Endodermal cell (in vitro differentiated cells): ENCODE data around the gene GSG1L. TPM values are rescaled to one million over a fixed set of nuclear protein-coding genes. Genes with fewer than 3 reads are reported as not detected.

Experiments used
- DNase-seq: peaks from one replicate; pipeline ENCODE4 v3.0.0-alpha.2; 2017
- H3K27ac ChIP-seq: 2 replicates; pipeline ENCODE4 v1.5.1; 2013; ENCODE audit warnings: mild to moderate bottlenecking, low read depth, low read length, moderate library complexity
- H3K27me3 ChIP-seq: 2 replicates; pipeline ENCODE4 v1.6.1; 2013; ENCODE audit warnings: mild to moderate bottlenecking, low read length, moderate library complexity; ENCODE audit not compliant: insufficient read depth, control insufficient read depth, poor library complexity, severe bottlenecking
- H3K36me3 ChIP-seq: 2 replicates; pipeline ENCODE4 v1.7.0; 2013; ENCODE audit warnings: mild to moderate bottlenecking, low read length, moderate library complexity; ENCODE audit not compliant: control insufficient read depth, insufficient read depth
- H3K4me1 ChIP-seq: one replicate; pipeline ENCODE4 v1.7.0; 2013; ENCODE audit warnings: low read length; ENCODE audit not compliant: control insufficient read depth, insufficient read depth
- H3K4me3 ChIP-seq: 2 replicates; pipeline ENCODE4 v1.5.1; 2013; ENCODE audit warnings: mild to moderate bottlenecking, low read length, moderate library complexity
- H3K9ac ChIP-seq: 2 replicates; pipeline ENCODE4 v1.6.1; 2013; ENCODE audit warnings: mild to moderate bottlenecking, low read length, moderate library complexity; ENCODE audit not compliant: poor library complexity, severe bottlenecking; ENCODE audit errors: extremely low read depth
- H3K9me3 ChIP-seq: 2 replicates; pipeline ENCODE4 v1.6.1; 2013; ENCODE audit warnings: mild to moderate bottlenecking, low read length, moderate library complexity; ENCODE audit not compliant: control insufficient read depth
- H3K27ac Mint-ChIP-seq: 2 replicates; pipeline ENCODE4 v1.8.0; 2020; ENCODE audit warnings: mixed read lengths
- H3K27me3 Mint-ChIP-seq: 2 replicates; pipeline ENCODE4 v1.8.0; 2021; ENCODE audit warnings: mild to moderate bottlenecking, mixed read lengths; ENCODE audit not compliant: insufficient read depth
- H3K36me3 Mint-ChIP-seq: 2 replicates; pipeline ENCODE4 v1.8.0; 2020; ENCODE audit warnings: low read depth, mixed read lengths
- H3K4me1 Mint-ChIP-seq: 2 replicates; pipeline ENCODE4 v1.8.0; 2020; ENCODE audit warnings: mixed read lengths
- H3K4me3 Mint-ChIP-seq: 2 replicates; pipeline ENCODE4 v1.8.0; 2020; ENCODE audit warnings: mild to moderate bottlenecking, moderate library complexity, mixed read lengths
- H3K9me3 Mint-ChIP-seq: 2 replicates; pipeline ENCODE4 v1.8.0; 2020; ENCODE audit warnings: mild to moderate bottlenecking, mixed read lengths
- WGBS, 2 experiments: methylation state at CpG; one replicate each; pipeline versions ENCODE4 v1.1.5 to v1.1.7; 2013; ENCODE audit warnings: missing lambda C conversion rate in 2 of 2, mixed read lengths in 1 of 2; ENCODE audit not compliant: insufficient coverage in 1 of 2, insufficient read length in 1 of 2; 5-methylcytosine and 5-hydroxymethylcytosine counted together
- total RNA-seq, 2 donors: library from RNA; stranded (reverse); fragmentation: NEBNext Ultra II Directional in 1 of 2; extraction: Animal tissue kit (Norgen Biotek cat#: 25700) in 1 of 2; gene quantifications; 2 replicates in 1 of 2; 3 replicates in 1 of 2; pipeline ENCODE4 v1.2.1, GENCODE V29; 2021
- TF ChIP-seq, protein P1 (sequence below): fragments of 200-600 bp; sonication (generic); conservative IDR thresholded peaks from 2 replicates; pipeline ENCODE4 v1.5.0; 2021; ENCODE audit warnings: antibody characterized with exemption, mild to moderate bottlenecking

The GSG1L gene
- total RNA-seq, 2 donors from 2014 or later: 0.24 TPM; not detected in 1

DNA sequence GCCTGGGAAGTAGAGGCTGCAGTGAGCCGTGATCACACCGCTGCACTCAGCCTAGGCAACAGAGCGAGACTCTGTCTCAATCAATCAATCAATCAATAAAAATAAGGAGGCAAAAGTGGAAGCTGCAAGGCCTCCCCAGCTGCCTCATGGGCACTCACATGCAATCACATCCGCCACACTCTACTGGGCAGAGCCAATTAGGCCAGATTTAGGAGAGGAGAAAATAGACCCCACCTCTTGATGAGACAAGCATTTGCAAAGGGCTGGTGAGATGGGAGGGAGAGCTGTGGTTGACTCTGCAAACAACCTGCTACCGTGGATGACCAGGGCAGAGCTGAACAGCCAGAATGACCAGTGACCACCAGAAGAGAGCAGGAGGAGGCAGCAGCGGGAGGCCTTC lies 14.7 kb upstream of the GSG1L start:
- no peak overlapping the region for H3K4me3 Mint-ChIP-seq
- no peak for DNase-seq
- Histone ChIP-seq H3K9me3 (no peaks in the 10 kb centered on the region), H3K4me1 (no peaks in the 10 kb centered on the region), H3K36me3 (no peaks in the 10 kb centered on the region), H3K4me3 (no peak overlapping the region), H3K9ac (no peak overlapping the region), H3K27ac (no peak overlapping the region), H3K27me3 (no peaks in the 10 kb centered on the region)
- no peak overlapping the region for H3K27ac Mint-ChIP-seq
- H3K9me3 Mint-ChIP-seq: no peaks in the 10 kb centered on the region
- WGBS, 2 experiments: 88 to 91% methylated on average over 5 to 6 of the region's 6 CpGs
- TF ChIP-seq, protein P1, sequence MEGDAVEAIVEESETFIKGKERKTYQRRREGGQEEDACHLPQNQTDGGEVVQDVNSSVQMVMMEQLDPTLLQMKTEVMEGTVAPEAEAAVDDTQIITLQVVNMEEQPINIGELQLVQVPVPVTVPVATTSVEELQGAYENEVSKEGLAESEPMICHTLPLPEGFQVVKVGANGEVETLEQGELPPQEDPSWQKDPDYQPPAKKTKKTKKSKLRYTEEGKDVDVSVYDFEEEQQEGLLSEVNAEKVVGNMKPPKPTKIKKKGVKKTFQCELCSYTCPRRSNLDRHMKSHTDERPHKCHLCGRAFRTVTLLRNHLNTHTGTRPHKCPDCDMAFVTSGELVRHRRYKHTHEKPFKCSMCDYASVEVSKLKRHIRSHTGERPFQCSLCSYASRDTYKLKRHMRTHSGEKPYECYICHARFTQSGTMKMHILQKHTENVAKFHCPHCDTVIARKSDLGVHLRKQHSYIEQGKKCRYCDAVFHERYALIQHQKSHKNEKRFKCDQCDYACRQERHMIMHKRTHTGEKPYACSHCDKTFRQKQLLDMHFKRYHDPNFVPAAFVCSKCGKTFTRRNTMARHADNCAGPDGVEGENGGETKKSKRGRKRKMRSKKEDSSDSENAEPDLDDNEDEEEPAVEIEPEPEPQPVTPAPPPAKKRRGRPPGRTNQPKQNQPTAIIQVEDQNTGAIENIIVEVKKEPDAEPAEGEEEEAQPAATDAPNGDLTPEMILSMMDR: no peak
- peaks cover 1% of the 10 kb centered on the region for H3K4me1 Mint-ChIP-seq
- H3K36me3 Mint-ChIP-seq: no peaks in the 10 kb centered on the region
- no peaks in the 10 kb centered on the region for H3K27me3 Mint-ChIP-seq

DNA sequence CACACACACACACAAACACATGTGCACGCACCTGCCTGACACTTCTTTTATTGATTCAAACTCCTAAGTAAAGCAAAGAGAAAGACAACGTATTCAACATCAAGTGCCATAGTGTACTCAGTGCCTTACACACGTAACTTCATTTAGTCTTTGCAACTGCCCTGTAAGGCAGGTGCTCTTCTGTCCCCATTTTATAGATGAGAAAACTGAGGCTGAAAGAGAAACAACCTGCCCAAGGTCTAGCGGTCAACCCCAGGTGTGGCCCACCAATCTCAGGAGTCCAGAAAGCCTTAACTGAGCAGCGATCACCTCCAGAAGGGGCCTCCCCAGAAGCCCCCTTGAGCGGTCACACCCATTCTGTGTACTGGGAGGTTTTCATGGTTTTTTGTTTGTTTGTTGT lies 10.3 kb upstream of the GSG1L start:
- Histone ChIP-seq H3K36me3 (no peaks in the 10 kb centered on the region), H3K4me1 (no peaks in the 10 kb centered on the region), H3K27me3 (no peaks in the 10 kb centered on the region), H3K9me3 (no peaks in the 10 kb centered on the region), H3K4me3 (no peak overlapping the region), H3K27ac (no peak overlapping the region), H3K9ac (no peak overlapping the region)
- Mint-ChIP-seq H3K4me1 (no peaks in the 10 kb centered on the region), H3K36me3 (no peaks in the 10 kb centered on the region), H3K27ac (no peak overlapping the region), H3K4me3 (no peak overlapping the region), H3K9me3 (no peaks in the 10 kb centered on the region), H3K27me3 (peaks cover 3% of the 10 kb centered on the region)
- no peak for DNase-seq
- TF ChIP-seq, protein P1: no peak
- WGBS, 2 experiments: 95 to 97% methylated on average over 4 to 6 of the region's 6 CpGs

DNA sequence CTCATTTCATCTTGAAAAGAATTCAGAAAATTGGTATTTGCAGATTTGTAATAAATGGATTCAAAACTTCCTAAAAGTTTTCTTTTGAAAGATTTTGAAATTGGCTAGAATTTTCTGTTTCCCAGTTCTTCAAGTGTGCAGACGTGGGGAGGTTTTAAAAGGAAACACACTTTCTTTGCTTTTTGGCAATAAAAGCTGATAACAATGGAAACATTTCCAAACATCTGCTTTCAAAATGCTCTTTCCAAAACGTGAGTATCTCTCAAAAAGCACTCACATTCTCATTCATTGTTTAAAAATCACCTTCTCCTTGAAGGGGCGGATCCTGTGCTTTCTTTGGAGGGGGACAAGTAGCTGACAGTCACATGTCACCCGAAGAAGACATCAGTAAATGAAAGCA lies 8.6 kb upstream of the GSG1L start:
- H3K27me3 Mint-ChIP-seq: peaks cover 10% of the 10 kb centered on the region
- H3K4me1 ChIP-seq: no peaks in the 10 kb centered on the region
- H3K9me3 ChIP-seq: no peaks in the 10 kb centered on the region
- peaks cover 1% of the 10 kb centered on the region for H3K27me3 ChIP-seq
- H3K9ac ChIP-seq: no peak overlapping the region
- no peaks in the 10 kb centered on the region for H3K36me3 Mint-ChIP-seq
- H3K4me3 Mint-ChIP-seq: no peak overlapping the region
- H3K4me1 Mint-ChIP-seq: peaks cover 8% of the 10 kb centered on the region
- H3K36me3 ChIP-seq: no peaks in the 10 kb centered on the region
- no peak overlapping the region for H3K27ac Mint-ChIP-seq
- DNase-seq: no peak
- no peak overlapping the region for H3K4me3 ChIP-seq
- TF ChIP-seq, protein P1: no peak
- 36 to 65% methylated on average over 2 to 4 of the region's 4 CpGs for WGBS, 2 experiments
- no peak overlapping the region for H3K27ac ChIP-seq
- H3K9me3 Mint-ChIP-seq: no peaks in the 10 kb centered on the region
